Neutrophil (primary cell): ENCODE measurements around the gene TNFAIP2.

Experiments
- H3K27ac ChIP-seq: fragments of 200-600 bp; sonication (generic); 2 replicates; pipeline ENCODE4 v1.5.1; 2016; ENCODE audit warnings: mild to moderate bottlenecking, moderate library complexity
- H3K27me3 ChIP-seq: fragments of 200-600 bp; sonication (generic); 2 replicates; pipeline ENCODE4 v1.6.0; 2016; ENCODE audit warnings: mild to moderate bottlenecking
- H3K36me3 ChIP-seq: fragments of 200-600 bp; sonication (generic); 2 replicates; pipeline ENCODE4 v1.5.1; 2017
- H3K4me1 ChIP-seq, 2 experiments: fragments of 200-600 bp in 1 of 2; sonication (generic) in 1 of 2; 1 replicate in 1 of 2; 2 replicates in 1 of 2; pipeline versions ENCODE4 v1.5.1 to v1.6.1; 2013 to 2016; ENCODE audit warnings: low read depth in 1 of 2, low read length in 1 of 2, mild to moderate bottlenecking in 1 of 2, moderate library complexity in 1 of 2; ENCODE audit not compliant: control insufficient read depth in 1 of 2, insufficient read depth in 1 of 2
- H3K4me3 ChIP-seq, 2 experiments: fragments of 200-600 bp in 1 of 2; sonication (generic) in 1 of 2; 1 replicate in 1 of 2; 2 replicates in 1 of 2; pipeline ENCODE4 v1.5.1; 2013 to 2016; ENCODE audit warnings: low read depth in 1 of 2, low read length in 1 of 2, mild to moderate bottlenecking in 1 of 2, moderate library complexity in 1 of 2
- H3K9me3 ChIP-seq: fragments of 200-600 bp; sonication (generic); 2 replicates; pipeline ENCODE4 v1.5.1; 2016
- CTCF ChIP-seq: fragments of 200-600 bp; sonication (generic); IDR thresholded peaks from 2 replicates; pipeline ENCODE4 v1.5.1; 2016; ENCODE audit warnings: antibody characterized with exemption

TNFAIP2 gene

GRCh38 chr14:103100281-103101121 lies 22.8 kb upstream of the TNFAIP2 start:
- peaks cover 8 to 21% of the 10 kb centered on the region in 2 experiments for H3K4me1 ChIP-seq
- no peak for TF ChIP-seq CTCF
- H3K4me3 ChIP-seq, result no peak overlapping the region
- no peaks in the 10 kb centered on the region for H3K9me3 ChIP-seq
- no peak overlapping the region for H3K27ac ChIP-seq
- H3K36me3 ChIP-seq, result no peaks in the 10 kb centered on the region
- H3K27me3 ChIP-seq, result peaks cover 79% of the 10 kb centered on the region

- H3K4me3 ChIP-seq, result no peak overlapping the region
- H3K4me1 ChIP-seq, result peaks cover 15 to 28% of the 10 kb centered on the region in 2 experiments
- H3K9me3 ChIP-seq, result no peaks in the 10 kb centered on the region
- H3K27ac ChIP-seq, result no peak overlapping the region
- TF ChIP-seq CTCF, result no peak
- no peaks in the 10 kb centered on the region for H3K36me3 ChIP-seq
- H3K27me3 ChIP-seq, result peaks cover 85% of the 10 kb centered on the region
Measured at GRCh38 chr14:103101257-103101962, 21.9 kb upstream of the TNFAIP2 start.

GRCh38 chr14:103101963-103102688 lies 21.1 kb upstream of the TNFAIP2 start:
- H3K27ac ChIP-seq, result no peak overlapping the region
- H3K4me1 ChIP-seq, result peaks cover 15 to 28% of the 10 kb centered on the region in 2 experiments
- no peak for TF ChIP-seq CTCF
- H3K36me3 ChIP-seq, result no peaks in the 10 kb centered on the region
- H3K4me3 ChIP-seq, result no peak overlapping the region
- no peaks in the 10 kb centered on the region for H3K9me3 ChIP-seq
- H3K27me3 ChIP-seq, result peaks cover 89% of the 10 kb centered on the region

GRCh38 chr14:103102689-103103260 lies 20.5 kb upstream of the TNFAIP2 start:
- H3K27me3 ChIP-seq, result peaks cover 85% of the 10 kb centered on the region
- H3K36me3 ChIP-seq, result no peaks in the 10 kb centered on the region
- no peak for TF ChIP-seq CTCF
- H3K4me3 ChIP-seq, result no peak overlapping the region
- no peaks in the 10 kb centered on the region for H3K9me3 ChIP-seq
- H3K27ac ChIP-seq, result no peak overlapping the region
- peaks cover 15 to 28% of the 10 kb centered on the region in 2 experiments for H3K4me1 ChIP-seq
